ENCODE data around the gene GMIP. TPM values are rescaled to one million over a fixed set of nuclear protein-coding genes. Genes with fewer than 3 reads are reported as not detected.

Gene GMIP
- total RNA-seq, 5 donors from 2014 or later (not counting 1 experiment from before 2014, with no cell fraction given), result 99.5 to 148 (median 133) TPM

- no peak overlapping the region for H3K27ac ChIP-seq (ENCODE audit: low read length)
- Mint-ChIP-seq H3K9me3 (no peaks in the 10 kb centered on the region), H3K36me3 (peaks cover 44% of the 10 kb centered on the region), H3K4me1 (peaks cover 0 to 9% (median 0%) of the 10 kb centered on the region in 3 donors), H3K4me3 (no peak overlapping the region), H3K27ac (no peak overlapping the region), H3K27me3 (no peaks in the 10 kb centered on the region)
- no peaks in the 10 kb centered on the region for H3K27me3 ChIP-seq (replicated peaks in 1 of 2; ENCODE audit: control insufficient read depth in 2 of 2, extremely low read depth in 1 of 2, insufficient read depth in 2 of 2, low read length in 1 of 2)
- POLR2A ChIA-PET, result no interaction called here
- CTCF ChIA-PET, result no interaction called here
- H3K36me3 ChIP-seq (ENCODE audit: control insufficient read depth in 2 of 2, extremely low read depth in 1 of 2, insufficient read depth in 1 of 2, low read length in 1 of 2), result peaks cover 45 to 89% of the 10 kb centered on the region in 2 donors
- ATAC-seq (replicated peaks in 1 of 4) (no peak), DNase-seq (no peak)
- no peak overlapping the region for H3K4me3 ChIP-seq (ENCODE audit: control insufficient read depth in 1 of 2, extremely low read depth in 1 of 2, low read length in 1 of 2)
- 89% methylated on average over 7 of the region's 9 CpGs for whole genome bisulfite sequencing (ENCODE audit: insufficient coverage)
- no peaks in the 10 kb centered on the region for H3K4me1 ChIP-seq (ENCODE audit: control insufficient read depth in 1 of 2, extremely low read depth in 1 of 2, insufficient read depth in 2 of 2, low read length in 2 of 2)
- no peaks in the 10 kb centered on the region for H3K9me3 ChIP-seq
Measured at GRCh38 chr19:19650331-19650730, 6.9 kb upstream of the GMIP start.

- H3K4me1 Mint-ChIP-seq, result peaks cover 0 to 9% (median 0%) of the 10 kb centered on the region in 3 donors
- Histone ChIP-seq H3K27me3 (replicated peaks in 1 of 2; ENCODE audit: control insufficient read depth in 2 of 2, extremely low read depth in 1 of 2, insufficient read depth in 2 of 2, low read length in 1 of 2) (no peaks in the 10 kb centered on the region), H3K27ac (ENCODE audit: low read length) (no peak overlapping the region), H3K4me3 (ENCODE audit: control insufficient read depth in 1 of 2, extremely low read depth in 1 of 2, low read length in 1 of 2) (no peak overlapping the region), H3K36me3 (ENCODE audit: control insufficient read depth in 2 of 2, extremely low read depth in 1 of 2, insufficient read depth in 1 of 2, low read length in 1 of 2) (peaks cover 48 to 89% of the 10 kb centered on the region in 2 donors), H3K9me3 (no peaks in the 10 kb centered on the region), H3K4me1 (ENCODE audit: control insufficient read depth in 1 of 2, extremely low read depth in 1 of 2, insufficient read depth in 2 of 2, low read length in 2 of 2) (no peaks in the 10 kb centered on the region)
- no peaks in the 10 kb centered on the region for H3K9me3 Mint-ChIP-seq
- no peaks in the 10 kb centered on the region for H3K27me3 Mint-ChIP-seq
- 94% methylated on average over 16 of the region's 22 CpGs for WGBS (ENCODE audit: insufficient coverage)
- H3K4me3 Mint-ChIP-seq, result no peak overlapping the region
- peak overlapping the region in 1 of 2 donors; percentile 77 for H3K27ac Mint-ChIP-seq
- no peak for ATAC-seq (replicated peaks in 1 of 4)
- no peak for DNase-seq
- ChIA-PET POLR2A (no interaction called here), CTCF (interaction anchor here in 1 of 2 donors (0.6 kb wide), 2 partner anchors 118 to 128 kb away, joined by 3 to 8 read pairs; no protein-coding TSS in a partner anchor)
- H3K36me3 Mint-ChIP-seq, result peaks cover 43% of the 10 kb centered on the region
Measured at GRCh38 chr19:19649580-19649995, 6.1 kb upstream of the GMIP start.

- H3K4me1 Mint-ChIP-seq, result peaks cover 0 to 10% (median under 1%) of the 10 kb centered on the region in 3 donors
- Histone ChIP-seq H3K36me3 (ENCODE audit: control insufficient read depth in 2 of 2, extremely low read depth in 1 of 2, insufficient read depth in 1 of 2, low read length in 1 of 2) (peaks cover 44 to 85% of the 10 kb centered on the region in 2 donors), H3K9me3 (no peaks in the 10 kb centered on the region), H3K27me3 (replicated peaks in 1 of 2; ENCODE audit: control insufficient read depth in 2 of 2, extremely low read depth in 1 of 2, insufficient read depth in 2 of 2, low read length in 1 of 2) (no peaks in the 10 kb centered on the region), H3K4me3 (ENCODE audit: control insufficient read depth in 1 of 2, extremely low read depth in 1 of 2, low read length in 1 of 2) (no peak overlapping the region), H3K4me1 (ENCODE audit: control insufficient read depth in 1 of 2, extremely low read depth in 1 of 2, insufficient read depth in 2 of 2, low read length in 2 of 2) (peaks cover 0 to 2% of the 10 kb centered on the region in 2 experiments), H3K27ac (ENCODE audit: low read length) (no peak overlapping the region)
- ChIA-PET CTCF (interaction anchor here in 1 of 2 donors (0.6 kb wide), 1 partner anchor 127 kb away, joined by 3 read pairs; no protein-coding TSS in a partner anchor), POLR2A (no interaction called here)
- no peaks in the 10 kb centered on the region for H3K27me3 Mint-ChIP-seq
- H3K9me3 Mint-ChIP-seq, result no peaks in the 10 kb centered on the region
- peak overlapping the region in 1 of 2 donors; percentile 77 for H3K27ac Mint-ChIP-seq
- DNase-seq, result no peak
- peaks cover 41% of the 10 kb centered on the region for H3K36me3 Mint-ChIP-seq
- no peak for ATAC-seq (replicated peaks in 1 of 4)
- 89% methylated on average over 6 of the region's 6 CpGs for WGBS (ENCODE audit: insufficient coverage)
- H3K4me3 Mint-ChIP-seq, result no peak overlapping the region
Measured at GRCh38 chr19:19649155-19649554, 5.7 kb upstream of the GMIP start.

- CTCF ChIA-PET, result interaction anchor here in 1 of 2 donors (0.7 kb wide), 1 partner anchor 1419 kb away, joined by 3 read pairs; no protein-coding TSS in a partner anchor
- Histone ChIP-seq H3K9me3 (no peaks in the 10 kb centered on the region), H3K36me3 (ENCODE audit: control insufficient read depth in 2 of 2, extremely low read depth in 1 of 2, insufficient read depth in 1 of 2, low read length in 1 of 2) (peaks cover 29 to 65% of the 10 kb centered on the region in 2 donors), H3K27ac (ENCODE audit: low read length) (no peak overlapping the region), H3K4me1 (ENCODE audit: control insufficient read depth in 1 of 2, extremely low read depth in 1 of 2, insufficient read depth in 2 of 2, low read length in 2 of 2) (peaks cover 0 to 20% of the 10 kb centered on the region in 2 experiments), H3K4me3 (ENCODE audit: control insufficient read depth in 1 of 2, extremely low read depth in 1 of 2, low read length in 1 of 2) (no peak overlapping the region), H3K27me3 (replicated peaks in 1 of 2; ENCODE audit: control insufficient read depth in 2 of 2, extremely low read depth in 1 of 2, insufficient read depth in 2 of 2, low read length in 1 of 2) (no peaks in the 10 kb centered on the region)
- Mint-ChIP-seq H3K4me3 (no peak overlapping the region), H3K9me3 (no peaks in the 10 kb centered on the region), H3K27ac (peak overlapping the region in 1 of 2 donors; percentile 57), H3K4me1 (peaks cover 11 to 13% (median 11%) of the 10 kb centered on the region in 3 donors), H3K27me3 (no peaks in the 10 kb centered on the region), H3K36me3 (peaks cover 30% of the 10 kb centered on the region)
- 91% methylated on average over 16 of the region's 29 CpGs for WGBS (ENCODE audit: insufficient coverage)
- POLR2A ChIA-PET, result no interaction called here
- DNase-seq, result no peak
- ATAC-seq (replicated peaks in 1 of 4), result no peak
Measured at GRCh38 chr19:19647037-19647835, 3.8 kb upstream of the GMIP start.

GRCh38 chr19:19645233-19645870 is 1.9 kb upstream of the GMIP start:
- no peaks in the 10 kb centered on the region for H3K9me3 ChIP-seq
- Mint-ChIP-seq H3K4me3 (no peak overlapping the region), H3K27me3 (no peaks in the 10 kb centered on the region), H3K36me3 (peaks cover 24% of the 10 kb centered on the region), H3K4me1 (peaks cover 17 to 21% (median 20%) of the 10 kb centered on the region in 3 donors), H3K9me3 (no peaks in the 10 kb centered on the region), H3K27ac (no peak overlapping the region)
- no peak overlapping the region for H3K4me3 ChIP-seq (ENCODE audit: control insufficient read depth in 1 of 2, extremely low read depth in 1 of 2, low read length in 1 of 2)
- no peak for ATAC-seq (replicated peaks in 1 of 4)
- no peak overlapping the region for H3K27ac ChIP-seq (ENCODE audit: low read length)
- no peaks in the 10 kb centered on the region for H3K27me3 ChIP-seq (replicated peaks in 1 of 2; ENCODE audit: control insufficient read depth in 2 of 2, extremely low read depth in 1 of 2, insufficient read depth in 2 of 2, low read length in 1 of 2)
- peaks cover 0 to 33% of the 10 kb centered on the region in 2 experiments for H3K4me1 ChIP-seq (ENCODE audit: control insufficient read depth in 1 of 2, extremely low read depth in 1 of 2, insufficient read depth in 2 of 2, low read length in 2 of 2)
- peaks cover 23 to 59% of the 10 kb centered on the region in 2 donors for H3K36me3 ChIP-seq (ENCODE audit: control insufficient read depth in 2 of 2, extremely low read depth in 1 of 2, insufficient read depth in 1 of 2, low read length in 1 of 2)
- DNase-seq, result no peak
- CTCF ChIA-PET, result no interaction called here
- 98% methylated on average over 17 of the region's 17 CpGs for WGBS (ENCODE audit: insufficient coverage)
- POLR2A ChIA-PET, result no interaction called here

GRCh38 chr19:19644054-19644388 is 564 bp upstream of the GMIP start:
- H3K4me1 Mint-ChIP-seq, result peaks cover 22 to 26% (median 23%) of the 10 kb centered on the region in 3 donors
- Histone ChIP-seq H3K4me1 (ENCODE audit: control insufficient read depth in 1 of 2, extremely low read depth in 1 of 2, insufficient read depth in 2 of 2, low read length in 2 of 2) (peaks cover 0 to 40% of the 10 kb centered on the region in 2 experiments), H3K4me3 (ENCODE audit: control insufficient read depth in 1 of 2, extremely low read depth in 1 of 2, low read length in 1 of 2) (peak overlapping the region; percentile 96 to 100), H3K27ac (ENCODE audit: low read length) (peak overlapping the region; percentile 89), H3K36me3 (ENCODE audit: control insufficient read depth in 2 of 2, extremely low read depth in 1 of 2, insufficient read depth in 1 of 2, low read length in 1 of 2) (peaks cover 21 to 57% of the 10 kb centered on the region in 2 donors), H3K27me3 (replicated peaks in 1 of 2; ENCODE audit: control insufficient read depth in 2 of 2, extremely low read depth in 1 of 2, insufficient read depth in 2 of 2, low read length in 1 of 2) (no peaks in the 10 kb centered on the region), H3K9me3 (no peaks in the 10 kb centered on the region)
- no peaks in the 10 kb centered on the region for H3K27me3 Mint-ChIP-seq
- H3K9me3 Mint-ChIP-seq, result no peaks in the 10 kb centered on the region
- no CpG with 5 or more reads among the region's 5 CpGs for WGBS (ENCODE audit: insufficient coverage)
- H3K36me3 Mint-ChIP-seq, result peaks cover 24% of the 10 kb centered on the region
- H3K27ac Mint-ChIP-seq, result peak overlapping the region; percentile 95 to 98
- H3K4me3 Mint-ChIP-seq, result peak overlapping the region; percentile 92 to 93 (median 92)
- no peak for ATAC-seq (replicated peaks in 1 of 4)
- no peak for DNase-seq
- ChIA-PET CTCF (interaction anchor here (0.6 to 1.5 kb wide), 4 partner anchors 15 to 112 kb away, joined by 3 to 10 read pairs (median 6); no protein-coding TSS in a partner anchor), POLR2A (interaction anchor here (0.5 to 0.6 kb wide), 2 partner anchors 41 to 156 kb away, joined by 3 to 4 read pairs; no protein-coding TSS in a partner anchor)
